ENCODE measurements around the gene EXOC4.

The EXOC4 gene

DNA sequence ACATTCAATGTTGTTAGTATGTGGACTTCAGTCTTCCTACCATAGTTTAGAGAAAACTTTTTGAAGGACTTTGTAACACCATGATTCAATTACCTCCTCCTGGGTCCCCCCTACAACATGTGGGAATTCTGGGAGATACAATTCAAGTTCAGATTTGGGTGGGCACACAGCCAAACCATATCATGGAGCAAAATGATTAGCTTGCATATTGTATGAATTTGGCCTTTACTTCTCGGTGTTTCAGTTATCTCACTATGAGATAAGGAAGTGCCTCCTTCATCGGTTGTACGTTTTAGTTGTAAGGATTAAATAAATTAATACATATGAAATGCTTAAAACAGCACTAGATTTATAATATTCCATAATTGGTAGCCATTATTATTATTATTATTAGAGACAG lies 428.7 kb downstream of the EXOC4 start:
- DNase-seq = no peak

GRCh38 chr7:133682364-133683181 lies 429.7 kb downstream of the EXOC4 start:
- DNase-seq = no peak

DNA sequence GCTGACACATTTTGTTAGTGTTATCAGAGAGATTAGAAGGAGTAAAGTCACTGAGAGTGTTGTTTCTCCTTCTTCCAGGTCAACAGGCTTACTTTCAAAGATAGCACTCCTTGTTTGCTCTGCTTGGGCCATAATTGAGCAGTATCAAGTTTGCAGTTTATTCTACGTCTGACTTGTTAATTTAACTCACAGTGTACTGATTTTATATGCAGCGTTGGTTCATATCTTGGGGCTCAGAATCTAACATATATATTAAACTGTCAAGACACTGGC lies 430.2 kb downstream of the EXOC4 start:
- DNase-seq = no peak

- DNase-seq = peak; percentile 7
Measured at GRCh38 chr7:133688483-133689239, 435.8 kb downstream of the EXOC4 start.

GRCh38 chr7:133690740-133691139 lies 437.9 kb downstream of the EXOC4 start:
- DNase-seq = no peak

DNA sequence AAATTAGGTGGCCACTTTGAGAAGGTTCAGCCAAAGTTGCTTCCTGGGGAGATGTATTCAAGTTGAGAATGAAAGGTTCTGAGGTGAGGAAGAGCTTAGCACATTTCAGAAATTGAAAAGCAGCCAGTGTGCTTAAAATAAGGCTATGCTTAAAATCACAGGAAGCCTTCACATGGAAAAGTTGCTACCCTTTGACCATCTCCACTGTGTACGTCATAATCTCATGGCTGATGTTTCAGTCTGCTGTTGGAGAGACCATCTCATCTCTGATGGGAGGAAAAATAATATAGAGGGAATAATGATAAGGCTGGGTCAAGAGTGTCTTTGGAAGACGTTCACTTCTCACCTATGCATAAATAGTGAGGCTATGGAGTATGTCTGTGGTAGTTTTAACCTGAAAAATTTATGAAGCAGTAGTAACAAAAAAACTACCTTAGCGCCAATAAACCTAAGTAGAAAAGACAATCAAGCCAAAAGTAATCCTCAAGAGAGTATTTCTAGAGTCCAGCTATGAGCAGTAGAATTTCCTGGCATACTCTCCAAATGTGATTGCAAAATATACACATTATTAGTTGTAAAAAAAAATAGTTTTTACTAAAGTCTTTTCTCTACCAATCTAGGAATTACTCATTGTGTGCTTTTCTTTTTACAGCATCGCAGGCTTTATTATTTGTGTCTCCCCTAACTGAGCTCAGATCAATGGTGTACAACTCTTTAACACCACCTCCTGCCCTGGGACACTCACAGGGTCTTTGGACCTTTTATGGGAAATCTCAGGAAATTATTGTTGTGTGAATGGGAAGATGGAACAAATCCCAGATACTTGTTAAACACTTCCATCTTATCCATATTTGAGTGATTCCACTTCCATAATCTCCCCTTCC lies 439.1 kb downstream of the EXOC4 start:
- DNase-seq = no peak

DNA sequence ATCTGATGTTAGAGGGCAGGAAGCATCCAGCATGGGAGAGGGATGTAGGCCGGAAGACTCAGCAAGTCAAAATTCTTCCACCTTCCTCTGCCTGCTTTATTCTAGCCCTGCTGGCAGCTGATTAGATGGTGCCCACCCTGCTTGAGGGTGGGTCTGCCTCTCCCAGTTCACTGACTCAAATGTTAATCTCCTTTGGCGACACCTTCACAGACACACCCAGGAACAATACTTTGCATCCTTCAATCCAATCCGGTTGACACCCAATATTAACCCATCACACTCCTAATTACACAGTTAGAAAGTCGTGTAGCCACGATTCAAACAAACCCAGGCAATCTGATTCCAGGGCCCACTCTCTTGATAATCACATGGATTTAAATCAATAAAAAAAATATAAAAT lies 440.4 kb downstream of the EXOC4 start:
- DNase-seq = no peak

DNA sequence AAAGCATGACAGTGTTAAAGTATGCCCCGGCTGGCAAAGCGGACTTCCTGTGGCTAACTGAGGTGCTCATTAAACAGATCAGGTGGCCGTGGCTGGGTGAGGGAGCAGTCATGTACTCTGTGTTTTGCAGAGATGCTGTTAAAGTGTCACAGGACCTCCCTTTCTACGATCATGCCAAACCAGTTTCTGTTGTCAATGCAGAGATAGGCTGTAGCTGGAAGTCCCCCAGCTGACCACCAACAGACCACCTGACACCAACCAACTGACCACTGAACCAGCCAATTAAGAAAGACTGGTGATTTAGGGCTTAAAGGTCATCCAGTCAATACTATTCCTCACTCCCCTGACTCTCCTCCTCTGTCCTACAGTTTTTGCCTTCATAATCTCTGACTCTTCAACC lies 443.2 kb downstream of the EXOC4 start:
- peak; percentile 4 for DNase-seq

DNA sequence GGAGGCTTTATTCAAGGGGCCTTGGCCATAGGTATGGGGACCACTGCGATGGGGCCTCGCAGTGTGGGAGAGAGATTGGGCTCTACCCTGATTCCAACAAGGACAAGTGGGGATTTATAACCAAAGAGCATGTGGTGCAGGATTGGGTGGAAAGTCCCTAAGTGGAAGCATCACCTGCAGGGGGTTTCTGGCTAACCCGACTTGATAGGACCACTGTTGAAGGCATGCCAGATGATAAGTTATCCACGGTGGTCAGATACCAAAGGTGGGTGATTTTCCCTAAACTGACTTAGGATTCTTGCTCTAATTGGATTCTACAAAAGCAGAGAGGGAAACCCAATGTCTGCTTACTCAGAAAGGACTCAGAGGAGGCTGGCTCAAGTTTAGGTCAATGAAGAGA lies 444.7 kb downstream of the EXOC4 start:
- no peak for DNase-seq

GRCh38 chr7:133698127-133698526 lies 445.2 kb downstream of the EXOC4 start:
- DNase-seq = no peak

DNA sequence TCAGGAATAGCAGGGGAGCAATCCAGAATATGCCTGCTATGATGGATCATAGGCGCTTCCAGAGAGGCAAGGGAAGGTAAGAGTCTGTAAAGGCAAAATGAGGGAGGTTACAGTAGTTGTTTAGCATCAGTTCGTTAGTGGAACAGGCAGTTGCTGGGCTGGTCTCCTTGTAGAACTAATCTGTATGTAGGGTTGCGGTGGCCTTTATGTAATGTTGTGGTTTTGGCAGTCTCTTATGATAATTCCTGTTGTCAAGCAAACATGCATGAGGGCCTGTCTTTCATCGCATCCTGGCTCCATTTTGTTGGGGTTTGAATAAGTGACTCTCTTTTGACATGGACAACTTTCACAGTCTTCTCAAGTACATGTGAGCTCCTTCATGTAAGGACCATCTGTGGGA lies 446.5 kb downstream of the EXOC4 start:
- no peak for DNase-seq

DNA sequence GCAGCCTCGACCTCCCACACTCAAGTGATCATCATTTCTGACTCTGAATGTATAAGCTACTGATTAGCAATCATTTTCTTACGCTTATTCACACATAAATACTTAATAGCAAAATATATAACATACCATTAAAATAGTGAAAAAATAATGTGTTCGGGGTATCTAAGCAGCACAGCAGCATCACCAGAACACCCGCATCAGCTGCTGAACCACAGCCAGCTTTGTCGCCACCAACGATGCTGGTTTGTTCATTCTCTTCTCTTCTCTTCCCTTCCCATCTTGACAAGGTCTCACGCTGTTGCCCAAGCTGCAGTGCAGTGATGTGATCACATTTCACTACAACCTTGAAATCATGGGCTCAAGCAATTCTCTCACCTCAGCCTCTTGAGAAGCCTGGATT lies 449.2 kb downstream of the EXOC4 start:
- no peak for DNase-seq

GRCh38 chr7:133702960-133703359 lies 450.1 kb downstream of the EXOC4 start:
- DNase-seq = no peak

GRCh38 chr7:133703547-133703946 lies 450.7 kb downstream of the EXOC4 start:
- no peak for DNase-seq

DNA sequence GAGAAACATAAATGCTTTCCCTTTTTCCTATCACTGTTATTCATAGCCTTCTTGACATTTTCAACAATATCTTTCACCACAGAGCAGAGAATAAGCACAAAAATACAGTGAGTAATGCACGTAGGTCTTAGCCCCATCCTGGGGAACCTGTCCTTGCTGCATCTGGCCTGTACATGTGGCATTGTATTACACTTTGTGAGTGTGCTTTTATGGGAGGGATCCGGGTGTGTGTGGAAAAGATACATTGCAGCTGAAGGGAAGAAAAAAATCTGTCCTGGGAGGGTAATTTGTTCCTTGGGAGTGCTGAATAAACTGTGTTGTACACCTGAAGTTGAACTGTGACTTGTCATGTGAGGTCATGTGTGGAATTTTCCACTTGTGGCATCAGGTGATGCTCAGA lies 451.6 kb downstream of the EXOC4 start:
- DNase-seq = no peak

- DNase-seq = no peak
Measured at GRCh38 chr7:133705596-133705995, 452.7 kb downstream of the EXOC4 start.

- DNase-seq = no peak
Measured at GRCh38 chr7:133706016-133706415, 453.1 kb downstream of the EXOC4 start.

DNA sequence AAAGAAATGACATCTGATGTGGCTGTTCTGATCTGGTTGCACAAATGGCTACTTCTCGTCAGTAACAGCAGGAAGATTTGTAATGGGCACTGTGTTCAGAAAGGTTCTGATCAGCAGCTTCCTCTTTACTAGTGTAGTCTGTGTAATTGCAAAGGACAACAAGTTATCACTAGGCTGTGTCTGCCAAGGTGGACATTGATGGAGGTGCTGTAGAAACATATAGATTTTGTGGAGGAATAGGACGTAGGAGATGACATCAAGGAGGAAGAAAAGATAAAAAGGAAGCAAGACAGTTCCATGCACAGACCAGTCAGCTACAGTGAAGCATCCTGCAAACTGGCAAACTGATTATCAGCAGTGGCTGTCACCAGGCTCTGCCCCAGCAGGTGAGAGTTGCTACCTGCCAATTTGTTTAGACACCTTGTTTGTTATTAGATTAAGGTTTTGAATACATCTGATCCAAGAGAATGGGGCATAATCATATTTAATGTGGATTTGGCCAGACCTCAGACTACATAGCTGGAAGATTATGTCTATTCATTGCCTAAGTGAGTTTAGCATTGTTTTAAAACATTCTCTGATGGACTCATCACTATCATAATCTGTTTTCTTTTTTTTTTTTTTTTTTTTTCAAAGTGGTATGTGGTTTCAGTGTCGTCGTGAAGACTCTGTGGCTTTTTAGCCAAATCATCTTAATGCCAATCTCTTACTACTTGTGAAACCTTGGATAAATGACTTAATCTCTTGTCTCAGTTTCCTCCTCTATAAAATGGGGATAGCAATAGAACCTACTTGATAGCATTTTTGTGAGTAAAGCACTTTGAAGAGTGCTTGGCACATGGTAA lies 456.4 kb downstream of the EXOC4 start:
- no peak for DNase-seq

DNA sequence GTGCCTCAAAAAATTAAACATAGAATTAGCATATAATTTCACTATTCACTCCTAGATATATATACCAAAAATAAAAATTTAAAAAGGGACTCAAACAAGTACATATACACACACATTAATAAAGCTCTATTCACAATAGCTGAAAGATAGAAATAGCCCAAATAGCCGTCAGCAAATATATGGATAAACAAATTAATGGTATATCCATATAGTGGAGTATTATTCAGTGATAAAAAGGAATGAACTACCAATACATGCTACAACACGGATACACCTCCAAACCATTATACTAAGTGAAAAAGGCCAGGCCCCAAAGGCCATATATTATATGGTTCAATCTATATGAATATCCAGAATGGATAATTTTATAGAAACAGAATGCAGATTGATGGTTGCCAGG lies 459.7 kb downstream of the EXOC4 start:
- no peak for DNase-seq

DNA sequence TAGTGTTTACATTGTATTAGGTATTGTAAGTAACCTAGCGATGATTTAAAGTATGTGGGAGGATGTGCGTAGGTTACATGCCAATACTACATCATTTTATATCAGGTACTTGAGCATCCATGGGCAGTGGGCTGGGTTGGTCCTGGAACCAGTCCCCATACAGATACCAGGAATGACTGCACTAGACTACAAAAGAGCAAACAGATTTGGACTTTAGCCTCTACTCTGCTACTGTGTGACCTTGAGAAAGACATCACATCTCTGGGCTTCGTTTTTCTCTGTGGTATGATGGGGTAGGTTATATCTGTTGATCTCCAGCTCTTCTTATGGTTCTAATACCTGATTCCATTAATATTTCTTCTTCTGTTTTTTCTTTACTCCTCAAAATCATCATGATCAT lies 461.8 kb downstream of the EXOC4 start:
- DNase-seq = no peak

- DNase-seq = no peak
Measured at GRCh38 chr7:133718131-133718530, 465.3 kb downstream of the EXOC4 start.

- no peak for DNase-seq
Measured at GRCh38 chr7:133723044-133723443, 470.2 kb downstream of the EXOC4 start.

GRCh38 chr7:133724148-133724547 lies 471.3 kb downstream of the EXOC4 start:
- no peak for DNase-seq

All from NCI-H2029 (cell line).